Upper lobe of right lung (tissue), 1 donor: ENCODE measurements around the gene NBEA. TPM values are rescaled to one million over a fixed set of nuclear protein-coding genes. Genes with fewer than 3 reads are reported as not detected.

Experiments used
- ATAC-seq: fragments of 200-7000 bp; cut with Tn5 transposase; one replicate; pipeline ENCODE4 v1.9.1; 2020; ENCODE audit warnings: mild to moderate bottlenecking, moderate library complexity
- DNase-seq: peaks from one replicate; pipeline ENCODE4 v3.0.0-alpha.2; 2020
- H3K27ac ChIP-seq: fragments of 200-600 bp; one replicate; pipeline ENCODE4 v1.8.0; 2022
- H3K27me3 ChIP-seq: fragments of 200-600 bp; one replicate; pipeline ENCODE4 v1.8.0; 2022; ENCODE audit warnings: mild to moderate bottlenecking
- H3K36me3 ChIP-seq: fragments of 200-600 bp; one replicate; pipeline ENCODE4 v1.8.0; 2022
- H3K4me1 ChIP-seq: fragments of 200-600 bp; one replicate; pipeline ENCODE4 v1.8.0; 2022
- H3K4me3 ChIP-seq: fragments of 200-600 bp; one replicate; pipeline ENCODE4 v1.8.0; 2022; ENCODE audit warnings: mild to moderate bottlenecking
- H3K9me3 ChIP-seq: fragments of 200-600 bp; one replicate; pipeline ENCODE4 v1.8.0; 2022
- CTCF ChIP-seq: fragments of 200-600 bp; IDR thresholded peaks from one replicate; pipeline ENCODE4 v1.8.0; 2022; ENCODE audit warnings: antibody characterized with exemption
- intact Hi-C: fragments of 100-400 bp; cut with DNase I; formaldehyde crosslinking; loops from one replicate; pipeline ENCODE4 v1.11.0; 2022
- total RNA-seq: library from RNA; stranded (reverse); fragmentation: NEBNext Ultra II Directional; extraction: Animal tissue kit (Norgen Biotek cat#: 25700); gene quantifications from one replicate; pipeline ENCODE4 v1.2.1, GENCODE V29; 2021
- donor health status: DM: no; HTN: yes; CAD: no; lungs with severe emphysema.

The NBEA gene
- total RNA-seq, 1 donor from 2014 or later, result 5.6 TPM

- no peaks in the 10 kb centered on the region for H3K4me1 ChIP-seq
- H3K36me3 ChIP-seq, result no peaks in the 10 kb centered on the region
- H3K27ac ChIP-seq, result no peak overlapping the region
- DNase-seq (no peak), ATAC-seq (no peak)
- TF ChIP-seq CTCF, result no peak
- no peaks in the 10 kb centered on the region for H3K9me3 ChIP-seq
- H3K4me3 ChIP-seq, result no peak overlapping the region
- H3K27me3 ChIP-seq, result no peaks in the 10 kb centered on the region
- intact Hi-C loops, result no loop called here
Measured at GRCh38 chr13:35501661-35502235, 559.7 kb downstream of the NBEA start.

DNA sequence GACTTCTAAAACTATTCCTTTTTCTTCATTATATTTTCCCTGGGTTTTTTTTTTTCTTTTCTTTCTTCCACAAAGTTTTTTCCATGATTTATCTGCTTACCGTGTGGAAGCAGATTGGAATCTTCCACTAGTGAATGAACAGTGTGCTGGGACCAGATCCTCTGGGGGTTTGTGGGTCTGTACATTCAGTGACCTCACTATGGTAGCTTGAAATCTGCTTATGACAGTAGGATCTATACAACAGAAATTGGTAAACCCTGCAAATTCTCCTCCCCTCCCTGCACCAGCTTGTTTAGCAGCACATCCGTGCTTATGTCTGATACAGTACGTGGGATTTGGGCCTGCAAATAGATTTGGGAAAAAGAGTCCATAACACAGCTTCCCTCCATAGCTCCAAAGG is 560.4 kb downstream of the NBEA start:
- H3K9me3 ChIP-seq, result no peaks in the 10 kb centered on the region
- H3K27ac ChIP-seq, result no peak overlapping the region
- no peak for TF ChIP-seq CTCF
- ATAC-seq, result no peak
- DNase-seq, result no peak
- intact Hi-C loops, result no loop called here
- H3K36me3 ChIP-seq, result no peaks in the 10 kb centered on the region
- no peaks in the 10 kb centered on the region for H3K4me1 ChIP-seq
- no peaks in the 10 kb centered on the region for H3K27me3 ChIP-seq
- no peak overlapping the region for H3K4me3 ChIP-seq

DNA sequence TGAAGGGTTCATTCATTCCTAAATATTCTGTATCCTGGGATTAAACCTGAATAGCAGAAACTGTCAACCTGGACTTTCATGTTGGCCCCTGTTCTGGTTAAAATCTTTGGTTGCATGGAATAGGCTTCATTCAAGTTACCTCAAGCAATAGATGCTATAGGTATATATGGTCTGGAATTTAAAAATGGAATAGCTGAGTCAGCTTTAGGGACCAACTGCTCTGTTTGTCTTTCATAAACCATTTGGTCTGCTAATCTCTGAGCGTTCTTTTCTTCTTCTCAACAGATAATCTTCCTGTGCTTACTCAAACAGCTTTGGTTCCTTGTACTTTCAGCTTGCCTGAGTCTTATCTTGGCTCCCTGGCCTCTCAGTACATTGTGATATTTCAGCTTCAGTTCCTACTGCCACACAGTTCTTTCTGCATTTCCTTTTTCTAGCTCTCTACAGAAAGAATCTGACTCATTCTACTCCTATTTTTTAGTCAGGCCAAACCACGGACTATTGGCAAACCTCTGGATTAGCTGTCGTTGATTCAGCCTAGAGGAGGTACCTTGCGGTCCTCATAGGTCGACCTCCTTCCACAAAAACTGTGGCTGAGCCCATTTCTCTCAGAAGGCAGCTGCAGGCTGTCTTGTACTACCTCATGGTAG is 570.3 kb downstream of the NBEA start:
- intact Hi-C loops, result no loop called here
- DNase-seq, result no peak
- no peak for ATAC-seq
- Histone ChIP-seq H3K27ac (no peak overlapping the region), H3K27me3 (no peaks in the 10 kb centered on the region), H3K9me3 (no peaks in the 10 kb centered on the region), H3K4me3 (no peak overlapping the region), H3K36me3 (no peaks in the 10 kb centered on the region), H3K4me1 (no peaks in the 10 kb centered on the region)
- TF ChIP-seq CTCF, result no peak

DNA sequence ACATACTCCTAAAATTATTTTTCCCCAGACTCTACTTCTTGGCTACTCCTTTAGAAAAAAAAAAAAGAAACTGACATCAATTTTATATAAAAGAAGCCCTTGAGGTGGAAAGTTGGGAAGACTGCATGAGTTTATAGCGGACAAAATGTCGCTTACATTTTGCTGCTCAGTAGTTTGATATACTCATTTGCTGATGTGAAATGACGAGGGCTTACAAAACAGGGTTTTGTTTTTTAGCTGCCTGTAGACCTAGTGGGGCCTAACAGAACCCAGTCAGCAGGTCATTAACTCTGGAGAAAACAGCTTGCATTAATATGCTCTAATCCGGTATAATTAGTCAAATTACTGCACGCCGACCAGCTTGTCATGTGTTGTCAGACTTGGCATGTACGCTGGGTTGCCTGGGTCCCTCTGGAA is 572.0 kb downstream of the NBEA start:
- Histone ChIP-seq H3K4me1 (no peaks in the 10 kb centered on the region), H3K4me3 (no peak overlapping the region), H3K27ac (no peak overlapping the region), H3K36me3 (no peaks in the 10 kb centered on the region), H3K9me3 (no peaks in the 10 kb centered on the region), H3K27me3 (no peaks in the 10 kb centered on the region)
- ATAC-seq (no peak), DNase-seq (no peak)
- TF ChIP-seq CTCF, result no peak
- intact Hi-C loops, result no loop called here

- H3K4me1 ChIP-seq, result no peaks in the 10 kb centered on the region
- DNase-seq, result no peak
- no peak overlapping the region for H3K4me3 ChIP-seq
- no peak for ATAC-seq
- intact Hi-C loops, result no loop called here
- H3K27me3 ChIP-seq, result no peaks in the 10 kb centered on the region
- H3K9me3 ChIP-seq, result no peaks in the 10 kb centered on the region
- no peak overlapping the region for H3K27ac ChIP-seq
- no peak for TF ChIP-seq CTCF
- H3K36me3 ChIP-seq, result no peaks in the 10 kb centered on the region
Measured at GRCh38 chr13:35514801-35515502, 572.9 kb downstream of the NBEA start.
